Neuronal stem cell (in vitro differentiated cells): ENCODE measurements around the gene KANK2.

Experiments used
- DNase-seq: peaks from one replicate; pipeline ENCODE4 v3.0.0-alpha.2; 2013; ENCODE audit warnings: low spot score
- H2AFZ ChIP-seq: one replicate; pipeline ENCODE4 v1.6.1; 2013; ENCODE audit warnings: mild to moderate bottlenecking, low read length, inconsistent platforms
- H2AK5ac ChIP-seq: 2 replicates; pipeline ENCODE4 v1.6.1; 2013; ENCODE audit warnings: low read depth, mild to moderate bottlenecking, inconsistent platforms, low read length, moderate library complexity, mixed read lengths
- H2BK120ac ChIP-seq: 2 replicates; pipeline ENCODE4 v1.6.1; 2013; ENCODE audit warnings: low read depth, mild to moderate bottlenecking, inconsistent platforms, low read length, moderate library complexity, mixed read lengths
- H2BK12ac ChIP-seq: one replicate; pipeline ENCODE4 v1.6.1; 2013; ENCODE audit warnings: low read length, inconsistent platforms
- H2BK15ac ChIP-seq: 2 replicates; pipeline ENCODE4 v1.6.1; 2013; ENCODE audit warnings: mild to moderate bottlenecking, low read length, inconsistent platforms, mixed read lengths
- H2BK5ac ChIP-seq: one replicate; pipeline ENCODE4 v1.6.1; 2013; ENCODE audit warnings: inconsistent platforms, mild to moderate bottlenecking, low read length, moderate library complexity
- H3K14ac ChIP-seq: one replicate; pipeline ENCODE4 v1.6.1; 2013; ENCODE audit warnings: low read length, inconsistent platforms
- H3K18ac ChIP-seq: 2 replicates; pipeline ENCODE4 v1.6.1; 2013; ENCODE audit warnings: low read length, inconsistent platforms
- H3K23ac ChIP-seq: 2 replicates; pipeline ENCODE4 v1.6.1; 2013; ENCODE audit warnings: low read depth, mild to moderate bottlenecking, mixed read lengths, low read length, inconsistent platforms; ENCODE audit not compliant: poor library complexity
- H3K27ac ChIP-seq: replicated peaks from 3 replicates; pipeline ENCODE4 v1.5.1; 2013; ENCODE audit warnings: low read length, inconsistent platforms
- H3K27me3 ChIP-seq, 3 experiments: 2 replicates each; pipeline ENCODE4 v1.6.1; 2013; ENCODE audit warnings: low read length in 3 of 3, mild to moderate bottlenecking in 2 of 3, inconsistent platforms in 1 of 3, low read depth in 1 of 3, mixed read lengths in 1 of 3, moderate library complexity in 1 of 3; ENCODE audit not compliant: control insufficient read depth in 3 of 3, insufficient read depth in 3 of 3
- H3K36me3 ChIP-seq, 2 donors: replicated peaks in 1 of 2; 2 replicates each; pipeline ENCODE4 v1.6.1; 2013; ENCODE audit warnings: low read length in 2 of 2; ENCODE audit not compliant: control insufficient read depth in 2 of 2, insufficient read depth in 2 of 2
- H3K4ac ChIP-seq: 2 replicates; pipeline ENCODE4 v1.6.1; 2013; ENCODE audit warnings: inconsistent platforms, mild to moderate bottlenecking, low read length, moderate library complexity
- H3K4me1 ChIP-seq, 2 donors: 1 replicate in 1 of 2; 2 replicates in 1 of 2; pipeline ENCODE4 v1.6.1; 2013; ENCODE audit warnings: low read length in 2 of 2, low read depth in 1 of 2; ENCODE audit not compliant: control insufficient read depth in 2 of 2, insufficient read depth in 1 of 2
- H3K4me2 ChIP-seq: one replicate; pipeline ENCODE4 v1.6.1; 2013; ENCODE audit warnings: mild to moderate bottlenecking, low read length, inconsistent platforms; ENCODE audit not compliant: insufficient read depth, poor library complexity, severe bottlenecking
- H3K4me3 ChIP-seq, 2 donors: 2 replicates each; pipeline ENCODE4 v1.5.1; 2013; ENCODE audit warnings: low read length in 2 of 2, mild to moderate bottlenecking in 2 of 2, inconsistent platforms in 1 of 2, moderate library complexity in 1 of 2
- H3K79me1 ChIP-seq: one replicate; pipeline ENCODE4 v1.6.1; 2013; ENCODE audit warnings: low read depth, mild to moderate bottlenecking, inconsistent platforms, low read length, moderate library complexity
- H3K9ac ChIP-seq: one replicate; pipeline ENCODE4 v1.6.1; 2013; ENCODE audit warnings: mild to moderate bottlenecking, low read depth, low read length, inconsistent platforms; ENCODE audit not compliant: poor library complexity
- H3K9me3 ChIP-seq, 2 donors: replicated peaks in 1 of 2; 2 replicates each; pipeline versions ENCODE3 to v1.6.1; 2013; ENCODE audit warnings: low read length in 2 of 2, mild to moderate bottlenecking in 2 of 2, inconsistent platforms in 1 of 2, low read depth in 1 of 2, mixed read lengths in 1 of 2, moderate library complexity in 1 of 2; ENCODE audit not compliant: control insufficient read depth in 2 of 2, insufficient read depth in 1 of 2
- H4K8ac ChIP-seq: one replicate; pipeline ENCODE4 v1.6.1; 2013; ENCODE audit warnings: low read depth, mild to moderate bottlenecking, inconsistent platforms, low read length, moderate library complexity
- H4K91ac ChIP-seq: one replicate; pipeline ENCODE4 v1.6.1; 2013; ENCODE audit warnings: low read length, low read depth, mild to moderate bottlenecking, inconsistent platforms; ENCODE audit not compliant: poor library complexity
- WGBS, 2 donors: extraction: QIAGEN DNeasy Blood & Tissue Kit; methylation state at CpG; one replicate each; pipeline ENCODE4 v1.1.7; 2013; ENCODE audit warnings: missing lambda C conversion rate in 2 of 2, mixed read lengths in 1 of 2; ENCODE audit not compliant: insufficient read length in 2 of 2, insufficient replicate concordance in 1 of 2; ENCODE audit errors: extremely low coverage in 2 of 2; 5-methylcytosine and 5-hydroxymethylcytosine counted together

KANK2 gene

GRCh38 chr19:11152318-11153062, 44.9 kb downstream of the KANK2 start:
- DNase-seq = no peak
- H2BK5ac ChIP-seq = no peak overlapping the region
- peaks cover 3 to 7% of the 10 kb centered on the region in 2 donors for H3K4me1 ChIP-seq
- H3K4ac ChIP-seq = no peak overlapping the region
- H3K4me2 ChIP-seq = no peak overlapping the region
- H3K79me1 ChIP-seq = peaks cover 7% of the 10 kb centered on the region
- WGBS, 2 donors = no CpG with 5 or more reads among the region's 11 CpGs
- H3K27ac ChIP-seq = no peak overlapping the region
- no peaks in the 10 kb centered on the region for H3K27me3 ChIP-seq
- H3K14ac ChIP-seq = no peak overlapping the region
- H3K18ac ChIP-seq = no peak overlapping the region
- H2AK5ac ChIP-seq = no peak overlapping the region
- H3K23ac ChIP-seq = no peak overlapping the region
- no peak overlapping the region for H3K4me3 ChIP-seq
- H2BK120ac ChIP-seq = no peak overlapping the region
- H3K36me3 ChIP-seq = peaks cover 10 to 52% of the 10 kb centered on the region in 2 donors
- H3K9ac ChIP-seq = no peak overlapping the region
- no peak overlapping the region for H2BK15ac ChIP-seq
- H2BK12ac ChIP-seq = no peak overlapping the region
- H3K9me3 ChIP-seq = no peaks in the 10 kb centered on the region
- H4K8ac ChIP-seq = no peak overlapping the region
- no peak overlapping the region for H4K91ac ChIP-seq
- H2AFZ ChIP-seq = no peak overlapping the region

GRCh38 chr19:11151181-11151580, 46.2 kb downstream of the KANK2 start:
- Histone ChIP-seq H2BK5ac (no peak overlapping the region), H3K27ac (no peak overlapping the region)
- DNase-seq = no peak

GRCh38 chr19:11148001-11148400, 49.3 kb downstream of the KANK2 start:
- Histone ChIP-seq H3K4me3 (no peak overlapping the region), H3K79me1 (peaks cover 4% of the 10 kb centered on the region), H3K27me3 (no peaks in the 10 kb centered on the region), H2BK12ac (no peak overlapping the region), H3K9me3 (peaks cover 0 to 6% of the 10 kb centered on the region in 2 donors), H2AFZ (no peak overlapping the region), H3K14ac (no peak overlapping the region), H2BK5ac (no peak overlapping the region), H2AK5ac (no peak overlapping the region), H3K4me1 (peaks cover 5% of the 10 kb centered on the region in 2 donors), H2BK15ac (no peak overlapping the region), H3K4me2 (no peak overlapping the region), H3K23ac (no peak overlapping the region), H4K91ac (no peak overlapping the region), H3K18ac (no peak overlapping the region), H4K8ac (no peak overlapping the region), H3K4ac (no peak overlapping the region), H2BK120ac (no peak overlapping the region), H3K9ac (no peak overlapping the region), H3K27ac (no peak overlapping the region), H3K36me3 (peaks cover 25 to 86% of the 10 kb centered on the region in 2 donors)
- no peak for DNase-seq
- no CpG with 5 or more reads among the region's 14 CpGs for WGBS, 2 donors

More at GRCh38 chr19:11151181-11151580, 46.2 kb downstream of the KANK2 start:
- no peak overlapping the region for H2BK120ac ChIP-seq
- H3K36me3 ChIP-seq = peaks cover 13 to 63% of the 10 kb centered on the region in 2 donors
- no peak overlapping the region for H3K4me3 ChIP-seq
- H3K79me1 ChIP-seq = peaks cover 7% of the 10 kb centered on the region
- H4K91ac ChIP-seq = no peak overlapping the region
- no peak overlapping the region for H2BK12ac ChIP-seq
- no CpG with 5 or more reads among the region's 7 CpGs for WGBS, 2 donors
- H3K4ac ChIP-seq = no peak overlapping the region
- no peak overlapping the region for H3K9ac ChIP-seq
- no peak overlapping the region for H4K8ac ChIP-seq
- H3K18ac ChIP-seq = no peak overlapping the region
- H2AFZ ChIP-seq = no peak overlapping the region
- peaks cover 0 to under 1% of the 10 kb centered on the region in 2 donors for H3K9me3 ChIP-seq
- peaks cover 3 to 7% of the 10 kb centered on the region in 2 donors for H3K4me1 ChIP-seq
- H3K27me3 ChIP-seq = no peaks in the 10 kb centered on the region
- H3K4me2 ChIP-seq = no peak overlapping the region
- no peak overlapping the region for H3K14ac ChIP-seq
- no peak overlapping the region for H2AK5ac ChIP-seq
- no peak overlapping the region for H2BK15ac ChIP-seq
- H3K23ac ChIP-seq = no peak overlapping the region

- Histone ChIP-seq H3K27ac (no peak overlapping the region), H2BK12ac (no peak overlapping the region), H3K4me2 (no peak overlapping the region), H3K27me3 (no peaks in the 10 kb centered on the region), H3K9ac (no peak overlapping the region), H3K4me3 (no peak overlapping the region), H2BK5ac (no peak overlapping the region), H3K18ac (no peak overlapping the region), H2BK15ac (no peak overlapping the region), H3K4me1 (peaks cover 16 to 18% of the 10 kb centered on the region in 2 donors), H2BK120ac (no peak overlapping the region), H3K79me1 (peaks cover 4% of the 10 kb centered on the region), H4K91ac (no peak overlapping the region), H4K8ac (no peak overlapping the region), H3K23ac (no peak overlapping the region), H3K4ac (no peak overlapping the region), H3K14ac (no peak overlapping the region), H2AK5ac (no peak overlapping the region), H3K36me3 (peaks cover 23 to 69% of the 10 kb centered on the region in 2 donors), H3K9me3 (peaks cover 0 to 6% of the 10 kb centered on the region in 2 donors), H2AFZ (no peak overlapping the region)
- WGBS, 2 donors = no CpG with 5 or more reads among the region's 3 CpGs
- no peak for DNase-seq
These were observed 51.8 kb downstream of the KANK2 start for GRCh38 chr19:11145536-11145924.
